Thoracic aorta (tissue), 2 donors: ENCODE data around the gene SLC25A13. TPM values are rescaled to one million over a fixed set of nuclear protein-coding genes. Genes with fewer than 3 reads are reported as not detected.

Experiments used
- ATAC-seq: fragments of 150-250 bp; one replicate; pipeline ENCODE4 v1.8.0; 2017; ENCODE audit warnings: low read depth; ENCODE audit not compliant: insufficient number of reproducible peaks, low FRiP score
- DNase-seq: peaks from one replicate; pipeline ENCODE4 v3.0.0-alpha.2; 2020; ENCODE audit warnings: low spot score
- H3K27ac ChIP-seq, 2 donors: fragments of 200-600 bp; sonication (generic); 1 replicate in 1 of 2; 2 replicates in 1 of 2; pipeline ENCODE4 v1.5.1; 2016; ENCODE audit warnings: mild to moderate bottlenecking in 2 of 2, moderate library complexity in 2 of 2
- H3K27me3 ChIP-seq: fragments of 200-600 bp; sonication (generic); replicated peaks from 2 replicates; pipeline ENCODE4 v1.6.0; 2016; ENCODE audit warnings: mild to moderate bottlenecking; ENCODE audit not compliant: insufficient read depth
- H3K36me3 ChIP-seq: fragments of 200-600 bp; sonication (generic); one replicate; pipeline ENCODE4 v1.5.1; 2016
- H3K4me1 ChIP-seq, 2 donors: fragments of 200-600 bp; sonication (generic); 1 replicate in 1 of 2; 2 replicates in 1 of 2; pipeline versions ENCODE4 v1.5.1 to v1.6.0; 2016; ENCODE audit warnings: low read depth in 2 of 2, mild to moderate bottlenecking in 1 of 2; ENCODE audit not compliant: control insufficient read depth in 1 of 2
- H3K4me3 ChIP-seq: fragments of 200-600 bp; sonication (generic); 2 replicates; pipeline ENCODE4 v1.5.1; 2016; ENCODE audit warnings: mild to moderate bottlenecking
- H3K9me3 ChIP-seq: fragments of 200-600 bp; sonication (generic); 2 replicates; pipeline ENCODE4 v1.5.1; 2016
- total RNA-seq, 2 donors: library from RNA; depleted of rRNA; stranded (reverse); fragments of >200 nt; gene quantifications; one replicate each; pipeline versions ENCODE4 v1.1.0 to v1.2.3, GENCODE V29; 2016
- TF ChIP-seq, protein P1 (sequence below): fragments of 200-600 bp; sonication (generic); IDR thresholded peaks from one replicate; pipeline ENCODE4 v1.5.1; 2019; ENCODE audit warnings: antibody characterized with exemption

SLC25A13 gene
- total RNA-seq, 2 donors from 2014 or later, result 18.5 to 24.2 TPM

- no peaks in the 10 kb centered on the region for H3K9me3 ChIP-seq
- TF ChIP-seq, protein P1, sequence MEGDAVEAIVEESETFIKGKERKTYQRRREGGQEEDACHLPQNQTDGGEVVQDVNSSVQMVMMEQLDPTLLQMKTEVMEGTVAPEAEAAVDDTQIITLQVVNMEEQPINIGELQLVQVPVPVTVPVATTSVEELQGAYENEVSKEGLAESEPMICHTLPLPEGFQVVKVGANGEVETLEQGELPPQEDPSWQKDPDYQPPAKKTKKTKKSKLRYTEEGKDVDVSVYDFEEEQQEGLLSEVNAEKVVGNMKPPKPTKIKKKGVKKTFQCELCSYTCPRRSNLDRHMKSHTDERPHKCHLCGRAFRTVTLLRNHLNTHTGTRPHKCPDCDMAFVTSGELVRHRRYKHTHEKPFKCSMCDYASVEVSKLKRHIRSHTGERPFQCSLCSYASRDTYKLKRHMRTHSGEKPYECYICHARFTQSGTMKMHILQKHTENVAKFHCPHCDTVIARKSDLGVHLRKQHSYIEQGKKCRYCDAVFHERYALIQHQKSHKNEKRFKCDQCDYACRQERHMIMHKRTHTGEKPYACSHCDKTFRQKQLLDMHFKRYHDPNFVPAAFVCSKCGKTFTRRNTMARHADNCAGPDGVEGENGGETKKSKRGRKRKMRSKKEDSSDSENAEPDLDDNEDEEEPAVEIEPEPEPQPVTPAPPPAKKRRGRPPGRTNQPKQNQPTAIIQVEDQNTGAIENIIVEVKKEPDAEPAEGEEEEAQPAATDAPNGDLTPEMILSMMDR, result no peak
- no peak overlapping the region for H3K4me3 ChIP-seq
- ATAC-seq (no peak), DNase-seq (no peak)
- H3K27ac ChIP-seq, result no peak overlapping the region
- no peaks in the 10 kb centered on the region for H3K36me3 ChIP-seq
- peaks cover 7 to 12% of the 10 kb centered on the region in 2 donors for H3K4me1 ChIP-seq
- no peaks in the 10 kb centered on the region for H3K27me3 ChIP-seq
These were observed 235.9 kb downstream of the SLC25A13 start for GRCh38 chr7:96085953-96086352.

- DNase-seq, result no peak
- Histone ChIP-seq H3K4me3 (no peak overlapping the region), H3K27me3 (no peaks in the 10 kb centered on the region), H3K36me3 (no peaks in the 10 kb centered on the region), H3K4me1 (peaks cover 7 to 12% of the 10 kb centered on the region in 2 donors), H3K27ac (no peak overlapping the region), H3K9me3 (no peaks in the 10 kb centered on the region)
- TF ChIP-seq, protein P1, result no peak
- ATAC-seq, result no peak
These were observed 236.9 kb downstream of the SLC25A13 start for GRCh38 chr7:96084881-96085553.

DNA sequence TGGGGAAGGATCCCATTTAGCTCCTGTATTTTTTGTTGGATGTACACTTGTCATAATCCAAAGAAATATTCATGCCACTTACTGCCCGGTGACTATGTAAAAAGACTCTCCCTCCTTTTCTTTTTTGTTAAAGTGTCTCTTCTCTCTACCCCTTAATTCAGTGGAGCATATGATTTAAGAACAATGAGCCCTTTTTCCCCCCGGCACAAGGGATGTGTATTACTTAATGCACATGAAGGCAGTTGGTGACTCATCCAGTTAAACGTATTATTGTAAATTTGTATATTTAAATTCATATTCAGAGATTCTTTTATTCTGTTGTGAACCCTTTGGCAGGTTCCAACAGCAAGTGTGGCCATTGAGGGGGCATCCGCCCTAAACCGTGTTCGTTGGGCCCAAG lies 241.9 kb downstream of the SLC25A13 start:
- no peak overlapping the region for H3K27ac ChIP-seq
- no peaks in the 10 kb centered on the region for H3K36me3 ChIP-seq
- no peaks in the 10 kb centered on the region for H3K9me3 ChIP-seq
- no peaks in the 10 kb centered on the region for H3K27me3 ChIP-seq
- DNase-seq (no peak), ATAC-seq (no peak)
- TF ChIP-seq, protein P1, result no peak
- no peak overlapping the region for H3K4me3 ChIP-seq
- peaks cover 4 to 5% of the 10 kb centered on the region in 2 donors for H3K4me1 ChIP-seq

DNA sequence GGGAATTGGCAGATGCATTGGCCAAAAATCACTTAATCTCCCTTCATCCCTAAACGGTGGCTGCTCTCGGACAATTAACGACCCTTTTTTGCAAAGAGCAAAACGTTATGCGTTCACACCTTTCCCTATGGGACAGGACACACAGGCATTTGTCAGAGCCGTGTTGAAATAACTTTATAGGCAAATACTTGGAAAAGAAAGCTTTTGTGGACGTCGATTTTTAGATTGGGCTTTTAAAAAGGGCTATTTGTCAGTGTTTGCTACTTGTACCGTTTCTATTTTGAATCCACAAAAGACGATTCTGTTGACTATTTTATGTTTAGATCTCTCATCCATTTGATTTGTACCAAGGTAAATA lies 245.6 kb downstream of the SLC25A13 start:
- ATAC-seq, result no peak
- Histone ChIP-seq H3K4me3 (peak overlapping the region; percentile 70), H3K27me3 (no peaks in the 10 kb centered on the region), H3K4me1 (peaks cover 0 to 2% of the 10 kb centered on the region in 2 donors), H3K27ac (no peak overlapping the region), H3K36me3 (no peaks in the 10 kb centered on the region), H3K9me3 (no peaks in the 10 kb centered on the region)
- DNase-seq, result no peak
- TF ChIP-seq, protein P1, result no peak

DNA sequence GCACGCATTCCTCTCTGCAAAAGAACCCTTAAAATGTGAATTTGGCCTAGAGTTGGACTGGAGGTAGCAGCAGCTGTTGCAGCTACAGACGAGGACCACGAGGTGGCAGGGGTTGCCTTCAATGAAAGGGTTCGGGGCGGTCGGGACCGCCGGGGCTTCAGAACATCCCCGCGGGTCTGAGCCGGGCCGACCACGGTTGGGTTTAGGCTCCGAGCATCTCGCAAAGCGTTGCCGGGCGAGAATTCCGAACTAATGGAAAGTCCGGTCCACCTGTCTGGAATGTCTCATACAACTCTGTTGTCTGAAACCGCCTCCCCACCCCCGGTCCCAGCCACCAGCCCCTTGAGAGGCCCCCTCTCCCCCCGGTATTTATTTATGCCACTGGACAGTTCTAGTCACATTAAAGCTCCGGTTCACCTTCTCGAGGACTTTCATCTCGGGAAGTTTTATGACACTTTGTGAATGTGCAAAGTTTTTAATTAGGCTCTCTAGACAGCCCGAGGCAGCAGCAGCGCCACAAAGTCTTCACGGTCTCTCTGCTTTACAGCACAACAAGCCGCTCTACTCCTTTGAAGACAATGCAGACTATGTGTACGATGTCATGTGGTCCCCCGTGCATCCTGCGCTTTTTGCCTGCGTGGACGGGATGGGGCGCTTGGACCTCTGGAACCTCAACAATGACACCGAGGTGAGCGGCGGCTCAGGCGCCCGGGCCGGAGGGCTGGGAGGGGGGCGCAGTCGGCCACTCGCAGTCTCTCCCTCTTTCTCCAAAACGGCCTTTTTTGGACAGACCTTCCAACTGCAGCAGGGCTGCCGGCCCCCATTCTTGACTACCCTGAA lies 246.2 kb downstream of the SLC25A13 start:
- peak overlapping the region; percentile 70 for H3K4me3 ChIP-seq
- DNase-seq, result no peak
- TF ChIP-seq, protein P1, result peak; percentile 76
- no peaks in the 10 kb centered on the region for H3K9me3 ChIP-seq
- no peaks in the 10 kb centered on the region for H3K36me3 ChIP-seq
- H3K4me1 ChIP-seq, result peaks cover 0 to 2% of the 10 kb centered on the region in 2 donors
- no peaks in the 10 kb centered on the region for H3K27me3 ChIP-seq
- no peak overlapping the region for H3K27ac ChIP-seq
- ATAC-seq, result peak; percentile 66
